ENCODE data around the gene DOCK6. TPM values are rescaled to one million over a fixed set of nuclear protein-coding genes. Genes with fewer than 3 reads are reported as not detected.

The DOCK6 gene
- total and polyA plus RNA-seq, 2 experiments from 2014 or later: 17.4 to 36.8 TPM

- Histone ChIP-seq H3K9me2 (replicated peaks; ENCODE audit: insufficient read depth) (no peaks in the 10 kb centered on the region), H4K20me1 (ENCODE audit: insufficient read depth, poor library complexity, severe bottlenecking) (no peaks in the 10 kb centered on the region), H3K79me2 (peaks cover 9% of the 10 kb centered on the region), H3K4me2 (peak overlapping the region; percentile 100), H3K4me1 (ENCODE audit: insufficient read depth) (peaks cover 23% of the 10 kb centered on the region), H2AFZ (no peak overlapping the region), H3K9me3 (ENCODE audit: low read depth) (no peaks in the 10 kb centered on the region), H3K27ac (peak overlapping the region; percentile 92), H3K4me3 (no peak overlapping the region), H3K36me3 (replicated peaks; ENCODE audit: insufficient read depth, low read depth) (no peaks in the 10 kb centered on the region), H3K27me3 (no peaks in the 10 kb centered on the region)
- TF ChIP-seq EZH2 (IDR thresholded peaks at IDR 0.05; ENCODE audit: borderline replicate concordance) (no peak), EZH2phosphoT487 (IDR thresholded peaks at IDR 0.05; ENCODE audit: low read depth, severe bottlenecking, unreplicated experiment) (no peak), CTCF (IDR thresholded peaks at IDR 0.05; ENCODE audit: poor library complexity) (no peak)
- DNase-seq (ENCODE audit: low spot score): no peak
- 77% methylated on average over 5 of the region's 5 CpGs for WGBS (ENCODE audit: low lambda C conversion rate, missing lambda C conversion rate)
Observed at GRCh38 chr19:11260996-11261395, 1.3 kb downstream of the DOCK6 start.

GRCh38 chr19:11257846-11258380 is 4.4 kb downstream of the DOCK6 start:
- H3K4me2 ChIP-seq: no peak overlapping the region
- peaks cover 7% of the 10 kb centered on the region for H3K4me1 ChIP-seq (ENCODE audit: insufficient read depth)
- no peak for DNase-seq (ENCODE audit: low spot score)
- H3K79me2 ChIP-seq: peaks cover 11% of the 10 kb centered on the region
- no peaks in the 10 kb centered on the region for H3K9me3 ChIP-seq (ENCODE audit: low read depth)
- H3K36me3 ChIP-seq (replicated peaks; ENCODE audit: insufficient read depth, low read depth): no peaks in the 10 kb centered on the region
- no peaks in the 10 kb centered on the region for H3K9me2 ChIP-seq (replicated peaks; ENCODE audit: insufficient read depth)
- 92% methylated on average over 3 of the region's 3 CpGs for WGBS (ENCODE audit: low lambda C conversion rate, missing lambda C conversion rate)
- no peaks in the 10 kb centered on the region for H3K27me3 ChIP-seq
- H4K20me1 ChIP-seq (ENCODE audit: insufficient read depth, poor library complexity, severe bottlenecking): no peaks in the 10 kb centered on the region
- TF ChIP-seq CTCF (IDR thresholded peaks at IDR 0.05; ENCODE audit: poor library complexity): no peak
- no peak for TF ChIP-seq EZH2phosphoT487 (IDR thresholded peaks at IDR 0.05; ENCODE audit: low read depth, severe bottlenecking, unreplicated experiment)
- TF ChIP-seq EZH2 (IDR thresholded peaks at IDR 0.05; ENCODE audit: borderline replicate concordance): no peak
- no peak overlapping the region for H3K27ac ChIP-seq
- H2AFZ ChIP-seq: no peak overlapping the region
- H3K4me3 ChIP-seq: no peak overlapping the region

DNA sequence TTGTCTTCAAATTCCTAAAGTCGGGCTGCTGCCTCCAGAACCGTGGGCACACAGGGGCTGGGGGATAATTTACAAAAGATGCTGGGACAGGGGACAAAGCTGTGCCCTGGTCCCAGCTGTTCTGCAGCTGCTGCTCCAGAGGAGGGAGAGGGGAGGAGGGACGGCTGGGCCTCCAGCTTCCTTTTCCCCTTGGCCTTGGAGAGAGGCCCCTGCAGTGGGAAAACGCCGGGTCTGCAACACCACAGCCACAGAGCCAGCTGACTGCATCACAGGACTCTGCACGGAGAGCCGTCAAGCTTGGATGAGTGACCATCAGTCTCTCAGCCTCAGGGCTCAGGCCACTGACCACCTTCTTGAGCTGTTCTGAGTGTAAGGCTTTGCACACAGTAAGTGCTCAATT is 6.1 kb downstream of the DOCK6 start:
- Histone ChIP-seq H3K4me1 (ENCODE audit: insufficient read depth) (no peaks in the 10 kb centered on the region), H4K20me1 (ENCODE audit: insufficient read depth, poor library complexity, severe bottlenecking) (no peaks in the 10 kb centered on the region), H3K4me2 (peak overlapping the region; percentile 54), H3K9me2 (replicated peaks; ENCODE audit: insufficient read depth) (no peaks in the 10 kb centered on the region), H3K4me3 (no peak overlapping the region), H3K79me2 (peaks cover 4% of the 10 kb centered on the region), H3K27ac (peak overlapping the region; percentile 66), H3K36me3 (replicated peaks; ENCODE audit: insufficient read depth, low read depth) (no peaks in the 10 kb centered on the region), H3K9me3 (ENCODE audit: low read depth) (no peaks in the 10 kb centered on the region), H2AFZ (no peak overlapping the region), H3K27me3 (no peaks in the 10 kb centered on the region)
- 48% methylated on average over 6 of the region's 7 CpGs for WGBS (ENCODE audit: low lambda C conversion rate, missing lambda C conversion rate)
- TF ChIP-seq CTCF (IDR thresholded peaks at IDR 0.05; ENCODE audit: poor library complexity): no peak
- TF ChIP-seq EZH2phosphoT487 (IDR thresholded peaks at IDR 0.05; ENCODE audit: low read depth, severe bottlenecking, unreplicated experiment): no peak
- TF ChIP-seq EZH2 (IDR thresholded peaks at IDR 0.05; ENCODE audit: borderline replicate concordance): no peak
- peak; percentile 59 for DNase-seq (ENCODE audit: low spot score)

Measured in hepatocyte (in vitro differentiated cells).